Activated CD8-positive, alpha-beta T cell treated with anti-CD3 and anti-CD28 coated beads, Interleukin-2, amount 10 ng/mL, durations not matched to agents 7 days and 5 days (primary cell): Measurements from ENCODE around the gene MRTFB. TPM values are rescaled to one million over a fixed set of nuclear protein-coding genes. Genes with fewer than 3 reads are reported as not detected.

Experiments
- ATAC-seq: fragments of 150-1000 bp; cut with Tn5 transposase; one replicate; pipeline ENCODE4 v1.10.0; 2021; ENCODE audit warnings: moderate library complexity
- CTCF ChIA-PET: fragments of 350-600 bp; sonication (Branson Sonifier 250); formaldehyde crosslinking; loops from one replicate; lab custom pipeline; 2021; ENCODE audit warnings: antibody characterized with exemption; lab: Charles Lee
- POLR2A ChIA-PET: fragments of 350-600 bp; sonication (Branson Sonifier 250); formaldehyde crosslinking; loops from one replicate; lab custom pipeline; 2021; ENCODE audit warnings: antibody characterized with exemption; lab: Charles Lee
- DNase-seq: peaks from one replicate; pipeline ENCODE4 v3.0.0-alpha.2; 2020
- H3K27ac Mint-ChIP-seq: one replicate; pipeline ENCODE4 v1.8.0; 2021; ENCODE audit warnings: mild to moderate bottlenecking, mixed read lengths
- H3K27me3 Mint-ChIP-seq: one replicate; pipeline ENCODE4 v1.8.0; 2021; ENCODE audit warnings: low read depth, mixed read lengths
- H3K36me3 Mint-ChIP-seq: one replicate; pipeline ENCODE4 v1.8.0; 2021; ENCODE audit warnings: low read depth, mixed read lengths
- H3K4me1 Mint-ChIP-seq: one replicate; pipeline ENCODE4 v1.8.0; 2021; ENCODE audit warnings: low read depth, mixed read lengths
- H3K4me3 Mint-ChIP-seq: one replicate; pipeline ENCODE4 v1.8.0; 2021; ENCODE audit warnings: mild to moderate bottlenecking, mixed read lengths
- H3K9me3 Mint-ChIP-seq: one replicate; pipeline ENCODE4 v1.8.0; 2022; ENCODE audit warnings: mixed read lengths; ENCODE audit not compliant: insufficient read depth
- total RNA-seq, 2 experiments: library from RNA; stranded (reverse); gene quantifications; one replicate each; pipeline ENCODE4 v1.2.3, GENCODE V29; 2021

MRTFB gene
- total RNA-seq, 2 experiments from 2014 or later = 15.5 to 16.6 TPM

GRCh38 chr16:14148569-14148968, 77.5 kb downstream of the MRTFB start:
- POLR2A ChIA-PET = no interaction called here
- DNase-seq (no peak), ATAC-seq (no peak)
- Mint-ChIP-seq H3K27me3 (no peaks in the 10 kb centered on the region), H3K4me3 (no peak overlapping the region), H3K27ac (no peak overlapping the region), H3K9me3 (no peaks in the 10 kb centered on the region), H3K36me3 (no peaks in the 10 kb centered on the region), H3K4me1 (no peaks in the 10 kb centered on the region)
- CTCF ChIA-PET = interaction anchor here (0.7 kb wide), 1 partner anchor 229 kb away, joined by 3 read pairs; the partner anchor contains the start of gene ERCC4

GRCh38 chr16:14150796-14151195, 79.7 kb downstream of the MRTFB start:
- CTCF ChIA-PET = no interaction called here
- Mint-ChIP-seq H3K4me1 (no peaks in the 10 kb centered on the region), H3K27me3 (no peaks in the 10 kb centered on the region), H3K27ac (no peak overlapping the region), H3K36me3 (no peaks in the 10 kb centered on the region), H3K9me3 (no peaks in the 10 kb centered on the region), H3K4me3 (no peak overlapping the region)
- ATAC-seq (no peak), DNase-seq (no peak)
- POLR2A ChIA-PET = interaction anchor here (0.6 to 0.7 kb wide), 2 partner anchors 105 to 516 kb away, joined by 3 to 5 read pairs; no protein-coding TSS in a partner anchor

- H3K36me3 Mint-ChIP-seq = no peaks in the 10 kb centered on the region
- H3K9me3 Mint-ChIP-seq = no peaks in the 10 kb centered on the region
- ATAC-seq (no peak), DNase-seq (no peak)
- CTCF ChIA-PET = no interaction called here
- H3K27ac Mint-ChIP-seq = no peak overlapping the region
- POLR2A ChIA-PET = interaction anchor here (0.6 to 0.7 kb wide), 2 partner anchors 104 to 516 kb away, joined by 3 to 5 read pairs; no protein-coding TSS in a partner anchor
- H3K4me1 Mint-ChIP-seq = no peaks in the 10 kb centered on the region
- no peak overlapping the region for H3K4me3 Mint-ChIP-seq
- no peaks in the 10 kb centered on the region for H3K27me3 Mint-ChIP-seq
Measured at GRCh38 chr16:14151256-14152030, 80.3 kb downstream of the MRTFB start.

GRCh38 chr16:14155572-14156190, 84.6 kb downstream of the MRTFB start:
- H3K4me1 Mint-ChIP-seq = no peaks in the 10 kb centered on the region
- no peaks in the 10 kb centered on the region for H3K27me3 Mint-ChIP-seq
- H3K27ac Mint-ChIP-seq = no peak overlapping the region
- POLR2A ChIA-PET = interaction anchor here (1.2 kb wide), 1 partner anchor 9 kb away, joined by 4 read pairs; no protein-coding TSS in a partner anchor
- H3K9me3 Mint-ChIP-seq = no peaks in the 10 kb centered on the region
- H3K4me3 Mint-ChIP-seq = no peak overlapping the region
- DNase-seq (no peak), ATAC-seq (no peak)
- CTCF ChIA-PET = interaction anchor here (1.2 kb wide), 1 partner anchor 236 kb away, joined by 4 read pairs; the partner anchor contains the start of gene ERCC4
- H3K36me3 Mint-ChIP-seq = no peaks in the 10 kb centered on the region

GRCh38 chr16:14164916-14165662, 94.0 kb downstream of the MRTFB start:
- no peaks in the 10 kb centered on the region for H3K27me3 Mint-ChIP-seq
- H3K36me3 Mint-ChIP-seq = no peaks in the 10 kb centered on the region
- H3K9me3 Mint-ChIP-seq = no peaks in the 10 kb centered on the region
- peaks cover 8% of the 10 kb centered on the region for H3K4me1 Mint-ChIP-seq
- DNase-seq = no peak
- ATAC-seq = no peak
- ChIA-PET CTCF (no interaction called here), POLR2A (no interaction called here)
- no peak overlapping the region for H3K27ac Mint-ChIP-seq
- H3K4me3 Mint-ChIP-seq = no peak overlapping the region

- ChIA-PET POLR2A (no interaction called here), CTCF (no interaction called here)
- Mint-ChIP-seq H3K4me3 (no peak overlapping the region), H3K27me3 (no peaks in the 10 kb centered on the region), H3K27ac (no peak overlapping the region), H3K9me3 (no peaks in the 10 kb centered on the region), H3K4me1 (peaks cover 8% of the 10 kb centered on the region), H3K36me3 (no peaks in the 10 kb centered on the region)
- no peak for ATAC-seq
- DNase-seq = no peak
Measured at GRCh38 chr16:14168146-14168545, 97.0 kb downstream of the MRTFB start.

- Mint-ChIP-seq H3K27me3 (no peaks in the 10 kb centered on the region), H3K4me1 (peaks cover 8% of the 10 kb centered on the region), H3K27ac (no peak overlapping the region), H3K9me3 (peaks cover 4% of the 10 kb centered on the region), H3K36me3 (no peaks in the 10 kb centered on the region), H3K4me3 (no peak overlapping the region)
- ChIA-PET CTCF (interaction anchor here (0.7 kb wide), 1 partner anchor 253 kb away, joined by 3 read pairs; the partner anchor contains the start of gene ERCC4), POLR2A (no interaction called here)
- ATAC-seq (no peak), DNase-seq (no peak)
Measured at GRCh38 chr16:14172200-14172809, 101.2 kb downstream of the MRTFB start.

GRCh38 chr16:14175086-14175485, 104.0 kb downstream of the MRTFB start:
- Mint-ChIP-seq H3K27me3 (no peaks in the 10 kb centered on the region), H3K9me3 (peaks cover 4% of the 10 kb centered on the region), H3K27ac (no peak overlapping the region), H3K4me3 (no peak overlapping the region), H3K36me3 (no peaks in the 10 kb centered on the region), H3K4me1 (no peaks in the 10 kb centered on the region)
- DNase-seq (no peak), ATAC-seq (no peak)
- ChIA-PET CTCF (no interaction called here), POLR2A (no interaction called here)

GRCh38 chr16:14177704-14178103, 106.6 kb downstream of the MRTFB start:
- DNase-seq = no peak
- Mint-ChIP-seq H3K4me3 (no peak overlapping the region), H3K9me3 (peaks cover 4% of the 10 kb centered on the region), H3K27ac (no peak overlapping the region), H3K36me3 (no peaks in the 10 kb centered on the region), H3K27me3 (no peaks in the 10 kb centered on the region), H3K4me1 (no peaks in the 10 kb centered on the region)
- ATAC-seq = no peak
- POLR2A ChIA-PET = no interaction called here
- CTCF ChIA-PET = no interaction called here

- H3K9me3 Mint-ChIP-seq = no peaks in the 10 kb centered on the region
- no peak for DNase-seq
- ATAC-seq = no peak
- no peak overlapping the region for H3K4me3 Mint-ChIP-seq
- no peaks in the 10 kb centered on the region for H3K4me1 Mint-ChIP-seq
- ChIA-PET CTCF (no interaction called here), POLR2A (no interaction called here)
- no peaks in the 10 kb centered on the region for H3K27me3 Mint-ChIP-seq
- no peaks in the 10 kb centered on the region for H3K36me3 Mint-ChIP-seq
- H3K27ac Mint-ChIP-seq = no peak overlapping the region
Measured at GRCh38 chr16:14179116-14179515, 108.0 kb downstream of the MRTFB start.

- DNase-seq = no peak
- CTCF ChIA-PET = interaction anchor here (1.6 kb wide), 1 partner anchor 21 kb away, joined by 4 read pairs; no protein-coding TSS in a partner anchor
- Mint-ChIP-seq H3K36me3 (no peaks in the 10 kb centered on the region), H3K27me3 (no peaks in the 10 kb centered on the region), H3K4me1 (no peaks in the 10 kb centered on the region), H3K9me3 (no peaks in the 10 kb centered on the region), H3K27ac (no peak overlapping the region), H3K4me3 (no peak overlapping the region)
- POLR2A ChIA-PET = no interaction called here
- no peak for ATAC-seq
Measured at GRCh38 chr16:14180481-14180944, 109.4 kb downstream of the MRTFB start.
